Neuron (in vitro differentiated cells): Measurements from ENCODE around the gene TNXB.
"Not testable (repeated sequence)": the region's sequence is repeated elsewhere in the genome, so short reads cannot be mapped to it uniquely, and the experiment has no call there.

Source experiments
- H2AFZ ChIP-seq: one replicate; pipeline ENCODE4 v1.6.1; 2013; ENCODE audit warnings: low read depth, mild to moderate bottlenecking, inconsistent platforms, low read length, moderate library complexity
- H3K27me3 ChIP-seq: one replicate; pipeline ENCODE4 v1.6.1; 2013; ENCODE audit warnings: low read length; ENCODE audit not compliant: insufficient read depth
- H3K36me3 ChIP-seq: one replicate; pipeline ENCODE4 v1.6.1; 2013; ENCODE audit warnings: low read length; ENCODE audit not compliant: insufficient read depth
- H3K4me1 ChIP-seq: one replicate; pipeline ENCODE4 v1.6.1; 2013; ENCODE audit warnings: low read length; ENCODE audit not compliant: insufficient read depth
- H3K4me3 ChIP-seq: 2 replicates; pipeline ENCODE4 v1.5.1; 2013; ENCODE audit warnings: mild to moderate bottlenecking, low read length, moderate library complexity
- H3K9me3 ChIP-seq: one replicate; pipeline ENCODE4 v1.6.1; 2013; ENCODE audit warnings: low read length

Gene TNXB

GRCh38 chr6:32039321-32040274, 69.5 kb downstream of the TNXB start:
- not testable (repeated sequence) for H3K36me3 ChIP-seq, H3K4me1 ChIP-seq, H3K4me3 ChIP-seq, H3K27me3 ChIP-seq, H2AFZ ChIP-seq, H3K9me3 ChIP-seq

- H3K4me1 ChIP-seq, H3K27me3 ChIP-seq, H3K9me3 ChIP-seq, H3K4me3 ChIP-seq, H3K36me3 ChIP-seq, H2AFZ ChIP-seq: not testable (repeated sequence)
Measured at GRCh38 chr6:32038878-32039277, 70.3 kb downstream of the TNXB start.

GRCh38 chr6:32037598-32038524, 71.3 kb downstream of the TNXB start, which contains the start of gene CYP21A2:
CYP21A2 (plus strand) TSS chr6:32038415; CDS start chr6:32038423, 8 bp downstream.
- not testable (repeated sequence) for H3K36me3 ChIP-seq, H3K4me3 ChIP-seq, H3K27me3 ChIP-seq, H2AFZ ChIP-seq, H3K4me1 ChIP-seq, H3K9me3 ChIP-seq

- H3K4me1 ChIP-seq, H3K4me3 ChIP-seq, H3K27me3 ChIP-seq, H2AFZ ChIP-seq, H3K9me3 ChIP-seq, H3K36me3 ChIP-seq: not testable (repeated sequence)
Measured at GRCh38 chr6:32037136-32037535, 72.0 kb downstream of the TNXB start.

- not testable (repeated sequence) for H3K27me3 ChIP-seq, H3K36me3 ChIP-seq, H3K4me3 ChIP-seq, H3K4me1 ChIP-seq, H2AFZ ChIP-seq, H3K9me3 ChIP-seq
Measured at GRCh38 chr6:32035283-32036013, 73.7 kb downstream of the TNXB start.

- not testable (repeated sequence) for H3K9me3 ChIP-seq, H3K4me3 ChIP-seq, H3K36me3 ChIP-seq, H3K27me3 ChIP-seq, H3K4me1 ChIP-seq, H2AFZ ChIP-seq
Measured at GRCh38 chr6:32029553-32029952, 79.6 kb downstream of the TNXB start.

- not testable (repeated sequence) for H2AFZ ChIP-seq, H3K36me3 ChIP-seq, H3K27me3 ChIP-seq, H3K9me3 ChIP-seq, H3K4me3 ChIP-seq, H3K4me1 ChIP-seq
Measured at GRCh38 chr6:32028631-32029030, 80.5 kb downstream of the TNXB start.

- not testable (repeated sequence) for H3K9me3 ChIP-seq, H2AFZ ChIP-seq, H3K4me1 ChIP-seq, H3K4me3 ChIP-seq, H3K27me3 ChIP-seq, H3K36me3 ChIP-seq
Measured at GRCh38 chr6:32022100-32022499, 87.0 kb downstream of the TNXB start.

- H3K27me3 ChIP-seq, H3K4me3 ChIP-seq, H3K9me3 ChIP-seq, H3K4me1 ChIP-seq, H2AFZ ChIP-seq, H3K36me3 ChIP-seq: not testable (repeated sequence)
Measured at GRCh38 chr6:32014547-32014946, 94.6 kb downstream of the TNXB start, which contains the start of gene C4B. C4B (plus strand) TSS chr6:32014795; CDS start chr6:32014846, 51 bp downstream.

- H3K4me3 ChIP-seq, H2AFZ ChIP-seq, H3K4me1 ChIP-seq, H3K27me3 ChIP-seq, H3K9me3 ChIP-seq, H3K36me3 ChIP-seq: not testable (repeated sequence)
Measured at GRCh38 chr6:32013738-32014137, 95.4 kb downstream of the TNXB start.

GRCh38 chr6:32012941-32013617, 96.1 kb downstream of the TNXB start:
- not testable (repeated sequence) for H3K4me3 ChIP-seq, H3K36me3 ChIP-seq, H3K27me3 ChIP-seq, H3K4me1 ChIP-seq, H3K9me3 ChIP-seq, H2AFZ ChIP-seq

GRCh38 chr6:32010856-32011530, 98.1 kb downstream of the TNXB start:
- not testable (repeated sequence) for H3K4me3 ChIP-seq, H3K9me3 ChIP-seq, H3K27me3 ChIP-seq, H2AFZ ChIP-seq, H3K4me1 ChIP-seq, H3K36me3 ChIP-seq
